Frontal cortex (tissue), 4 donors: ENCODE results near the gene CTSZ. TPM values are rescaled to one million over a fixed set of nuclear protein-coding genes. Genes with fewer than 3 reads are reported as not detected.

Experiments
- DNase-seq, 2 donors: peaks; one replicate each; pipeline ENCODE4 v3.0.0; 2012; ENCODE audit warnings: low spot score in 2 of 2
- FAIRE-seq: peaks from 2 replicates; lab custom pipeline; 2012; peaks lifted over from hg19 to GRCh38; lab: Jason Lieb, UNC
- total RNA-seq: library from RNA; depleted of rRNA; stranded (reverse); fragments of >200 nt; gene quantifications from one replicate; pipeline ENCODE4 v1.2.3, GENCODE V29; 2014
- donor health status: control.
- donor health status: control.
- donor health status: control.

Gene CTSZ
- total RNA-seq, 1 donor from 2014 or later: 10.6 TPM

DNA sequence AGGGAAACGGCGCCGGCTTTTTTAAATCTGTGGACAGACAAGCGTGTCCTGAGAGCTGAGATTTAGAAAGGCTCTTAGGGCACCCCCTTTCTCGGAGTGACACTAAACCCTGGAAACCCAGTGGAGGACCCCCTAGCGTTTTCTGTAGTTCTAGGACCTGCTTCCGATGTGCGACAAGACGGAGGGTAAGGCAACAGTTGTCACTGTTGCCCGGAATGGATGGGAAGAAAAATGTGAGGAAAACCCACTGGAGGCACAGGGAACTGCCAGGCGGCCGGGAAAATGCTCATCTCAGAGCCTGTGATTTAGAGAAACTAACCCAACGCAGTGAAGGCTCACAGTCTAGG, 25.6 kb upstream of the CTSZ start:
- no peak for DNase-seq
- no peak for FAIRE-seq

DNA sequence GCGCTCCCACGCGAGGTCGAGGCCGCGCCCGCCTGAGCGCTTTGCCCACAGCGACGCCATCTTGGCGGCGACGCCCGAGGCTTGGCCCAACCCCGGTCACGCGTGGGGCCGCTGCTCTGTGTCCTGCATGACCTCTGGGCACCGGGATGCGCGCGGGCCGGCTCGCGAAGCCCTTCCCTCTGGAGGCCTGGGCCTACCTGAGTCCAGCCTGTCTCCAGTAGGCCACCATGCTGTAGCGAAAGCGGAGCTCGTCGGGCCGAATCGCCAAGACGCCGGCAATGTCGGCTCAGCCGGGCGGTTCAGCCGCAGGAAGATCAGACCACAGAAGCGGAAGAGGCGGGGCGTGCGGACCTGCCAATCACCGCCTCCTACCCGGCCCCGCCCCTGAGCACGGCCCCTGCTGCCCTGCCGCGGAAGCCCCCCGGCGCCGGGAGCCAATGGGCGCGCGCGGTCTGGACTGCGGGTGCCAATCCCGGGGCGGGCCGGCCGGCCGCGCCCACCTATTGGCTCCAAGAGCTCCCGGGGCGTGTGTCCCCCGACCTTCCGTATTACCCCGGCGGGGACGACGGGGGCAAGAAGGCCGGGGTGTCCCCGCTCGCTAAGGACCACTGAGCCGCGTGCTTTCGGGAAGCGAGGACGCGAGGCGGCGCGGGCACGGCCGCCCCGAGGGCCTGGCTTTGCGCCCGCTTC, 25.1 kb upstream of the CTSZ start, which contains the start of gene ATP5F1E:
Gene ATP5F1E, minus strand, starts transcription at position 313 of the 690 bp plus-strand sequence. Its CDS starts 84 bp downstream, at position 229.
- DNase-seq: peak; percentile 95 to 97
- no peak for FAIRE-seq

DNA sequence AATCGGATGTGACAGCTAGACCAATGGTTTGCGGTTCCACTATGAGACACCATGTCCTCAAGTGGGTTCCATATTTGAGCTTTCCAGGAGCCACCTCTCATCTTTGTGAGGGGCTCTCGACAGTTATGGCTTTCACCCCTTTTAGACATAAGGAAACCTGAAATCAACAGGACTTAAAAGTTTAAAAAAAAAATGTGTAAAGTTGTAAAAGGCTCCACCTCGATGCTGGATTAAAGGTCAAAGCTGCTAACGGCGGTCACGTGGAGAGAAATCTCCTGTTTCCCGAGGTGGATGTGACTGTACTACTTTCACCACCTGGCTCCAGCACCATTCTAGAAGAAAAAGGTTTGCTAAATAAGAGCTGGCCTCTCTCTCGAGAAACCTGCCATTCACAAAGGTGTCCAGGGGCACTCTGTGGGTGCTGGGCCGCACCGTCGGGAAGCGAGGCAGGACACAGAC, 24.5 kb upstream of the CTSZ start:
- no peak for DNase-seq

DNA sequence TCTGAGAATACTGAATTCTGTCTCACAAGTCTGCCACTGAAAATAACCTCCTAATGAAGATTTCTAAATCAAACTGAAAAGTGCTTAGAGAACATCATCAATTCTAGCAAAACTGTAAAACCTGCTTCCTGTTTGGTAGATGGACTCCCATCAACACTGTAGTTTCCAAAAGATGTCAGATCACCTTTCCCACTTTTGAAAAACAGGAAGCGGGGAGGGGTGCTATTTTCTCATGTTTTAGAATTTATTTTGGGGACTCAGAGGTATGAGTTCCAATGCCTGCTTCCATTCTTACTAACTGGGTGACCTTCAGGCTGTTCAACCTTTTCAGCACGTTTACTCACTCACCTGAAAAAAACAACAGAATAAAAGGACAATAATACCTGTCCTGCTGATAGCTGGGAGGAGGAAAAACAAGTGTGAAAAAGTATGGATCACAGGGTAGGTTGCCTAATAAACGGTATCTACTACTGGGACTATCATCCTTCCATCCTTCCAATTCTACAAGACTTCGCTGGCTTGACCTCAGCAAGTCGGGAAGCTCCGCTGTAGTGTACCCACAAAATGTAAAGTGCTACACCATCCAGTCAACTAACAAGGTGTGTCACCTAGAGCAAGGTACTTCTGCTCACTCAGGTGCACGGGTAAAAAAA, 24.0 kb upstream of the CTSZ start:
- FAIRE-seq (no peak), DNase-seq (no peak)

More for the DNA sequence above, 24.5 kb upstream of the CTSZ start:
- FAIRE-seq: no peak

DNA sequence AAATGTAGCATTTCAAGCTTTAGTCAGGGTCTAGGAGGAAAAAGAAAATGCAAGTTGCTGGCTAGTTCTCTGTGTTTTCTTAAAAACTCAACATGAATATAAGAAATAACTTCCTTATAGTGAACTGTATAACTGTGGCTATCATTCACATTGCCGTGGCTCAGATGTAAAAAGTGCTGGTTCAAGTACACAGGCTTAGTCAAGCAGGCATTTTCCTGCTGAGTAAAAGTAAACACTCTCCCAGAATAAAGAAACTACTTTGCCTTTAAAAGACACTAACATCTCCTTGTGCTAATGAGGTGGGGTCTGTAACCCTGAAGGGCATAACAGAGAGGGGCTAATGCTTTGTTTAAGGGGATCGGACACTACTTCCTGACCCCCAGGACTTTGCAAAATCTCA, 21.8 kb upstream of the CTSZ start:
- DNase-seq: no peak
- FAIRE-seq: no peak

DNA sequence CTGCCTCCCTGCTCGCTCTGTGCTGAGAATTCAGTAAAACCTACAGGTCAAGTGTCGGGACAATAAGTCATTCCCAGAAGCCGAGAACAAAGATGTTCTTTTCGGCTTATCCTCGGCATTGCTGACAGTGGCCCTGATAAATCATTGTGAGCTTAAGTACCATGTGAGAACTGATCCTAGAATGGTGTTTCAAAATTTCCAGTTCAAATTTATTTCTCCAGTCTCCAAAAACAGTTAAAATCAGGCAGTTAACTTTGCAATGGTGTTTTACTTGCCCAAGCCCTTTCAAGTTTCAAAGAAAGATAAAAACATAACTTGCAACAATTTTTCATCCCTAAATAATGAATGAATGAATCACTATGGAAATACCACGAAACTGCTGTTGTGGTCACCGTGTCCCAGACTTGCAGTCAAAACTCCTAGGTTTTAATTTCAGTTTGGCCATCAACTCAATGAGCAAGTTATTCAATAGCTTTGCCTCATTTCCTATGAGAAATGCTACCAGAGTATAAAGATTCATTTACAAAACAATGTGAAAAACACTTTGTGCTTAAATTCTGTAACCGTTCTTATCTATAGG, 20.8 kb upstream of the CTSZ start:
- FAIRE-seq: no peak
- no peak for DNase-seq

DNA sequence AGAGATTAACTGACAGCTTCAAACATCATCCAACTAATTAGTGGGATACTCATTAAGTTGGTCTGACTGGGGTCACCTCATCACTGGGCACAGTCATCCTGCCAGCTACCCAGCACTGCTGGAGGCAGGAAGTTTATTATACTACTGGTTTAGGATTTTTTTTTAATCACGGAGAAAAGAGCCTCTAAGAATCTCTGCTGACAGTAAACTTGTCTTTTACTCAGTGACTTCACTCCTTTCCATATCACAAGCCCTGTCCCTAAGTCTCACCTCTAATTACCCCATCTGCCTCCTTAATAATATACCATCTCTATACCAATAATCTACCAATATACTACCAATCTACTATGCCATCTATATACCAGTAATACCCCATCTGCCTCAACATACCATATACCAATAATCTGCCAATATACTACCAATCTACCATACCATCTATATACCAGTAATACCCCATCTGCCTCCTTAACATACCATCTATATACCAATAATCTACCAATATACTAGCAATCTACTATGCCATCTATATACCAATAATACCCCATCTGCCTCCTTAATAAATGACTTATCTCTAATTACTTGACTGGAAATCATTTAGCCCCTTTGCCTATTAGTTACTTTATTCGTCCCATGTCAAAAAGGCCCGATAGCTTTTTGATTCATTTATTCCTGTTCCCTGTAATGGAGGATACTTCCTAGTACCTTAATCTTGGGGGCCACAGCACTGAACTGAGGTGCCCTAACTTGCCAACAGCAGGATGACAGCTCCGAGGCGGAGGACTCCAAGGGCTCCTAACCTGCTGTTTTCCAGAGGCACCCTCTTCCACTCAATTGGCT, 20.1 kb upstream of the CTSZ start:
- FAIRE-seq (no peak), DNase-seq (no peak)

DNA sequence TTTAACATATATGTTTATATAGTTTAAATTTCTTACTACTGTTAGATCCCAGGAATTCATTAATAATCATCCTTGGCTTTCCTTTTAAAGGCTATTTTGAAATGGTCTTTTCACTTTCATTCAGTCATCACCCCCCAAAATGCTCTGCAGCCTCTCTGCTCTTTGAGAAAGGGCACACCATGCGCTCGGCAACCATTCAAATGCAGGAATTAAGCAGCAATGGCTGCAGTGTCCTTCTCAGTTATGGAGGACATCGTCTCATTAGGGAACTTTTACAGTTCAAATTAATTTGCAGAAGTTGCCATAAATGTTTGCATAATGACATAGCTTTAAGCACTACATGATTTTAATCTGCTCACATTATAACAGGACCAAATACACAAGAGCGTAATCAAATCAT, 18.5 kb upstream of the CTSZ start:
- FAIRE-seq: no peak
- no peak for DNase-seq

DNA sequence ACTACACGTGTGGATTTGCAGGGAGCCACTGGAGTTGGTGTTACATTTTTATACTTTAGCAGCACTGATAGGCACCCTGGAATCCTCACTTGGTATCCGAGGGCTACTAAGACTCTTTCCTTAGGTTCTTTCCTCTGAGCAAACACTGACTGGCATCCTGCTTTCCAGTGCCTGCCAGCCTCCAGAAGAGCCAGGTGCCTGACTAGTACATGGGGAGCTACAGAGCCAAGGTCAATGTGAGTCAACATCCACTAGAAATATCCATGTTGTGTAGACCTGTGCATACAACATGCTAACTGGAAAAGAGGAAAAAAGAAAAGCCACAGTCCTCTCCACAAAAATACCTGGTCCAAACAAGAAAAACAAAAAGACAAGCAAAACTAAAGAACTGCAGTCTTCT, 18.0 kb upstream of the CTSZ start:
- DNase-seq: no peak
- no peak for FAIRE-seq

DNA sequence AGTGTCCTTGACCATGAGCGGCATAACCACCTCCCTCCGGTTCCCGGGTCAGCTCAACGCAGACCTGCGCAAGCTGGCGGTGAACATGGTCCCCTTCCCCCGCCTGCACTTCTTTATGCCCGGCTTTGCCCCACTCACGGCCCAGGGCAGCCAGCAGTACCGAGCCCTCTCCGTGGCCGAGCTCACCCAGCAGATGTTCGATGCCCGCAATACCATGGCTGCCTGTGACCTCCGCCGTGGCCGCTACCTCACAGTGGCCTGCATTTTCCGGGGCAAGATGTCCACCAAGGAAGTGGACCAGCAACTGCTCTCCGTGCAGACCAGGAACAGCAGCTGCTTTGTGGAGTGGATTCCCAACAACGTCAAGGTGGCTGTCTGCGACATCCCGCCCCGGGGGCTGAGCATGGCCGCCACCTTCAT, 17.1 kb upstream of the CTSZ start:
- FAIRE-seq (no peak), DNase-seq (no peak)

DNA sequence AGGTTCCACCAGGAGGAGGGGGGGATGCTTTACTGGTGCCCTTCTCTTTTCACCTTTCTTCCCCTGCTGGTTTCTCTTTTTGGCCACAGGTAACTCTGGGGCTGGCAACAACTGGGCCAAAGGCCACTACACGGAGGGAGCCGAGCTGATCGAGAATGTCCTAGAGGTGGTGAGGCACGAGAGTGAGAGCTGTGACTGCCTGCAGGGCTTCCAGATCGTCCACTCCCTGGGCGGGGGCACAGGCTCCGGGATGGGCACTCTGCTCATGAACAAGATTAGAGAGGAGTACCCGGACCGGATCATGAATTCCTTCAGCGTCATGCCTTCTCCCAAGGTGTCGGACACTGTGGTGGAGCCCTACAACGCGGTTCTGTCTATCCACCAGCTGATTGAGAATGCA, 16.6 kb upstream of the CTSZ start:
- FAIRE-seq: no peak
- no peak for DNase-seq

DNA sequence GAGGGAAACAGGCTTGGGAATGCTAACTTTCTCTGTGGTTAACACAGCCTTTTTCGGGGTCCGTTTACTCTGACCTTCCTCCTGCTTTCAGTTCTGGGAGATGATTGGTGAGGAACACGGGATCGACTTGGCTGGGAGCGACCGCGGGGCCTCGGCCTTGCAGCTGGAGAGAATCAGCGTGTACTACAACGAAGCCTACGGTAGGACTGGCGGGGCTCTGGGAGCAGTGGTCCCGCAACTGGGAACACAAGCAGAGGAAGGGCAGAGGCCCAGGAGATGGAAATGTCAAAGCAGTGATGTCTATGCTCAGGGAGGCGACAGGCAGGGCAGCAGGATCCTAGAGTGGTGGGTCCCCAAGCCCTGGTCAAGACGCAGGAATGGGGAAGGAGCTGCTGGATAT, 15.7 kb upstream of the CTSZ start:
- FAIRE-seq: no peak
- DNase-seq: no peak

DNA sequence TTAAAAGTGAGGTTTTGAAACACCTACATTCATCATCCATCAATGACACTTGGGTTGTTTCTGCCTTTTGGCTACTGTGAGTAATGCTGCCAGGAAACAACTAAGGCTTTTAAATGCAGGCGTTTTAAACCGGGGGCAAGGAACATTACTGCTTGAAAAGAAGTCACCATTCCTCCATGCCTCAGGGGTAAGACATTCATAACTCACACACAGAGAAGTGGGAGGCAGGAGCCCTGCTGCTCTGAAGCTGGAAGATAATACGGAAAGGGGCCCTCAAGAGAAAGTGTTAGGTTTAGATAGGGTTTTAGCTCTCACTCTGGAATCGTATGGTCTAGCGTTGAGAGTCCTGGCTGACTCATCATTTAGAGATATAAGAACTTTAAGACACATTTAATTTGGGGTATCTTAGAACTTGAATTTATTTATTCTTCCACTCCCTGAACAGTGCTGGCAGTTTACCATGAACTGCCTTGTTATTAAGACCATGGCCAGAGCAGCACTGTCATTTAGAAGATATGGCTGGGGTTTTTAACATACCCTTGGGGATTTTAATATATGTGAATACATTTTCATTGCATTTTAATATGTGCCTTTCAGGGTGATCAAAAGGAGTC, 14.0 kb upstream of the CTSZ start:
- DNase-seq (no peak), FAIRE-seq (no peak)

DNA sequence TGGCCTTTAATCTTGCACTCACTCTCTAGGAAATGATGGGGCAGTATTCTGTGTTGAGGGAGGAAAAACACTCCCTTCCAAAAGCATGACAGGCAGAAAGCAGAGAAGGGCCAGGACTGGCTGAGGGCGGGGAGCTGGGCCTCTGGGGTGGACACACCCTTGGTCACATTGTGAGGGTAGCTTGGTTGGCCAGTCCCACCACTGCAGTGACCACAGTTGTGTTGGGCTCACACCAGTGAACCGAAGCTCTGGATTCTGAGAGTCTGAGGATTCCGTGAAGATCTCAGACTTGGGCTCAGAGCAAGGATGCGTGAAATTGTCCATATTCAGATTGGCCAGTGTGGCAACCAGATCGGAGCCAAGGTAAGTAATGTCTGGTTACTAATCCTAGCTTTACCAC, 12.2 kb upstream of the CTSZ start, which contains the start of gene TUBB1:
Gene TUBB1, plus strand, starts transcription at position 213 of the 400 bp plus-strand sequence. Its CDS starts 94 bp downstream, at position 307.
- no peak for DNase-seq
- no peak for FAIRE-seq

DNA sequence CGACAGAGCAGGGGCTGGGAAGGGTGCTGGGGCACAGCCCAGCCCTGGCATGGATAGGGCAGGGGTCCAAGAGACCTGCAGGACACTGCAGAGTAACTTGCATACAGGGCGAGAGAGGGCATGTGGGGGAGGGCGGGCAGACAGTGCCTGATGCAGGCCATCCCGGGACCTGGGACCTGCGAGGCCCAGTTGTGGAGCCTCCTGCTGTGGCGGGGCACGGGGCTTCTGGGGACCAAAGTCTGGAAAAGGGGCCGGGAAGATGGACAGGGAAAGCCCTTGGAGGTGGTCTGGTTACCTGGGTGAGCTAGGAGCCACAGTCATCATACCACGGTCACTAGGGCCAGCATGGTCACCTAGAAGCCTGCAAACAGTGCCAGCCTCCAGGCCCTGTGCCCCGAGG, 11.8 kb upstream of the CTSZ start:
- FAIRE-seq: no peak

DNA sequence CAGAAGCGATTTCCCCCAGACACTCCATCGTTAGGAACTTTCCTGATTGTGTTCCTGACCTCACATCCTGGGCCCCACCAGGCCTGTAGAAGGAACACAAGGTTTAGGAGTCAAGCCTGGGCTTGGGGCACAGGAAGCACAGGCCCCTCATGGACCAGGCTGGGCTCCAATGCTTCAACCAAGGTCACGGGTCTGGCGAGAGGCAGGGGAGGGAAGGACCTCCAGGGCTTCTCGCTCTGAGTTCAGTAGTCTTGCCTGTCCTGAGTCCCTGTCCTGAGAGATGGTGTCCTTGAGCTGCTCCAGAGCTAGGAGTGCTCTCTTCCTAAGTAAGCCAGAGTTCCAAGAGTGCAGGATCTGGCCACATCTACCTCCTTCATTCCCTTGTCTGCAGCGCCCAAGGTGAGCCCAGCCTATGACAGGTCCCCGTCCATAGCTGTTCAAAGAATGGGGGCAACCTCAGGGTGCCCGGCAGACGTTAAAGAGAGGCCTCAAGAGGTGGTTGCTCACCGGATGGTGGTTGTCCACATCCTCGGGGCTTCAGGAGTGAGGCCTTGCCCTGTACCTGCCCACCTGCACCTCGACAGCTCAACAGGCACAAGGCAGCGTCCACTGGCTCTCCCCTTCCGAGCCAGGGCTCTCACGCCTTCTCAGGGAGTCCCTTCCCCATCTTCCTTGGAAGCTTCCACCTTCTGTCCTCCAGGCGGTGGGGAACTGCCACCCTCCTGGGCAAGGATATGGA, 10.6 kb upstream of the CTSZ start:
- DNase-seq: no peak
- FAIRE-seq: no peak

More for the DNA sequence above, 11.8 kb upstream of the CTSZ start:
- DNase-seq: no peak

DNA sequence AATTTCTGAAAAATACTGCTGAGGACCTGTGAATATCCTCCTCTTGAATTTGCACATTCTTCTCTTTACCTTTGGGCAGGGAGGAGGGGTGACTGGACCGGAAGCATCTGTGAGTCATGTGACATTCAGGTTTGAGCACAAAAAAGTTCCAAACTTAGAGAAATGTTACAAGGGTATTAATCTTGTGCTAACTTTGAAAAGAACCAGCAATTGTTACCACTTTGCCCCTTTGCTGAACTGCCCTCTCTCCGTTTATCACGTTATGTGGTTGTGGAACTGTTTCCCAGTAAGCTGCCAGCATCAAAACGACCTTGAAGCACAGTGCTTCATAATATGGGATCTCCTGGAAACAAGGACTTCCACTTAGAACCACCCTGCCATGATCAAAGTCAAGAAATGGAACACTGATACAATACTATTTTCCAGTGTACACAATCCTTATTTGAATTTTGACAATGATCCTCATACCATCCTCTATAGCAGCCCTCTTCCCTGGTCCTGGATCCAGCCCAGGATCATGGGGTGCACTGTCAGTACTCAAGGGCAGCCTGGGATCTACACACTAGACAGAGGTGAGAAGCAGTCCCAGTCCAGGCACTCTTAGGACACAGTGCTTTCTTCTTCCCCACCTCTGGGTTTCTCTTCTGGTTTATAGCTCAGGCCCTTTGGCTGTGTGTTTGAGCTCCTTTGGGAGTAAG, 9.9 kb upstream of the CTSZ start:
- no peak for DNase-seq

DNA sequence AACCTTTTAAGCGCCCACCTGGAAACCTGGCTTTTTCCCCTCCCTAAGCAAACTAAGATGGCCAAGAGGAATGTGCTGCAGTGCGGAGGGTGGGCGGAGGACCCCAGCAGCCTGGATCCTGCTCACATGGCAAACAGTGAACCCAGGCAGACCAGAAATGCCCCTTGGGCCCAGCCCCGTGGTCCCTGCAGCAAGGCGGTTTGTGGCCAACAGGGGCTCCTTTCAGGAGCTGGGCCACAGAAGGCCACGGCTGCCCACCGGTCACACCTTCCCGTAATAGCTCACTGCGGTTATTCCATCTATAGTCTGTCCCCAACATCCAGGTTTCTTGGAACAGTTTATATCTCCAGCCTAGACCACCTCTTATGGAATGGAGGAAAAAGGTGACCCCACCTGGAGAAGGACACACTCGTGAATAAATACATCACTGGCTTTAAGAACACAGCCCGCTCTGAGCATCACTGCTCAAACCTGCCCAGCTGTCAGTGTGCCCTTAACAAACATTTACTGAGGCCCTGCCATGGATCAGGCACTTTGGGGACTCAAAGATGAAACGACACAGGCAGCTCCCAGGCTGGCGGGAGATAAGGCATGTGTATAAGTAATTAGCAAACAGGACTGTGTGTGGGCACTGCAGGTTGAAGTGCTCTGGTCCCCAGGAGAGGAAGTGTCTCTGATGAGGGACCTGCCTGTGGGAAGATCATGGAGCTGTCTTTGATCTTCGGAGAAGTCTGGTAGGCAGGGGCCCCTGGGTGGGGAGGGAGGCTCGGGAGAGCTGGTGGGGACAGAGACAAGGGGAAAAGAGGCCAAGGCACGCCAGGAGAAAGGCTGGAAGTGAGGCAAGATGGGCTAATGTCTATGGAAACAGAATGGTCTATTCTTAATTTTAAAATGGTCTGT, 9.0 kb upstream of the CTSZ start:
- no peak for FAIRE-seq

More for the DNA sequence above, 9.9 kb upstream of the CTSZ start:
- no peak for FAIRE-seq

More for the DNA sequence above, 9.0 kb upstream of the CTSZ start:
- DNase-seq: no peak
